Nephron progenitor cell (in vitro differentiated cells): Measurements from ENCODE around the gene HNRNPL.
A peak's percentile ranks its signal among the peaks of the same experiment; 100 is the strongest.
"Not testable (repeated sequence)": the region's sequence is repeated elsewhere in the genome, so short reads cannot be mapped to it uniquely, and the experiment has no call there.

ENCODE experiments used
- DNase-seq: peaks from one replicate; pipeline ENCODE4 v3.0.0; 2021
- H3K27ac Mint-ChIP-seq: 2 replicates; pipeline ENCODE4 v1.8.0; 2021; ENCODE audit warnings: mild to moderate bottlenecking, moderate library complexity, mixed read lengths
- H3K27me3 Mint-ChIP-seq: 2 replicates; pipeline ENCODE4 v1.8.0; 2021; ENCODE audit warnings: mild to moderate bottlenecking, low read depth, mixed read lengths; ENCODE audit not compliant: poor library complexity
- H3K36me3 Mint-ChIP-seq: 2 replicates; pipeline ENCODE4 v1.8.0; 2021; ENCODE audit warnings: low read depth, mixed read lengths
- H3K4me1 Mint-ChIP-seq: 2 replicates; pipeline ENCODE4 v1.8.0; 2021; ENCODE audit warnings: mixed read lengths
- H3K4me3 Mint-ChIP-seq: 2 replicates; pipeline ENCODE4 v1.8.0; 2021; ENCODE audit warnings: mild to moderate bottlenecking, moderate library complexity, mixed read lengths
- H3K9me3 Mint-ChIP-seq: 2 replicates; pipeline ENCODE4 v1.8.0; 2021; ENCODE audit warnings: mild to moderate bottlenecking, moderate library complexity, mixed read lengths
- CTCF ChIP-seq: fragments of 200-600 bp; sonication (generic); IDR thresholded peaks from 2 replicates; pipeline ENCODE4 v1.5.0; 2021; ENCODE audit warnings: antibody characterized with exemption

HNRNPL gene

DNA sequence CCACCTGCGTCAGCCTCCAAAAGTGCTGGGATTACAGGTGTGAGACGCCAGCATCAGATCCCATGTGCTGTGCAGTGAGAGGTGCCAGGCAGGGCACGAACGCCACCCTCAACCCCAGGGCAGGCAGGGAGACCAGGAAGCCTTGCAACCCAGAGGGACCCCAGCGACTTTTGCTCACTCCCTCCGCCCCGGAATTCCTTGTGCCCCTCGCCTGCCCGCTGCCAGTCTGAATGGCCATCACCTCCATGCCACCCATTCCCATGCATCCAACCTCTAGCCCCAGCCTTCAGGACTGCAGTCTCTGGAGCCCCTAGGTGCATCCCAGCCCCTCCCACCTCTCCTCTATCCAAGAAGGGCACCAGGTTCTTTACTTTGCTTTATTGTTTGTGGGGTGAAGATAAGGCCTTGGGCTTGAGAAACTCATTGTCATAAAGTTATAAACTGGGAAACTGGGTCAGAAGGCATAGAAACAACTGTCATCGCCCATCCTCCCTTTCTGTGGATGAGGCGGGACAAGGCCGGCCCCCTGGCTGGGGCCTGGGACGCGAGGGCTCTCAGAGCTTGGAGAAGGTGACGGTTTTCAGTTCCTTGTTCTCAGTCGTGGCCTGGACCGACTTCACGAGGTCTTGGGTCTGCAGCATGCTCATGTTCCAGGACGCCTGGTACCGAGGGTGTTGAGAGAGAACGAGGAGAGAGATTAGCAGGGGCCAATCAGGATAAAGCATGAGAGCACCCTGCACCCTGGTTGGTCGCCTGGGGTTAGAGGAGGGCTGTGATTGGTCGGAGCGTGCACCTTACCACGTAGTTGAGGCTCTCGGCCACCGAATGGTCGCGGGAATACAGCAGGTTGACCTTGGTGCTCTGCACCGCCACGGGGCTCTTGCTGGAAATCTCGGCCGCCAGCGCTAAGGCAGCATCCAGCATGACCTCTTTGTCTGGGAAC is 34.5 kb downstream of the HNRNPL start:
- H3K4me1 Mint-ChIP-seq, result peaks cover 22% of the 10 kb centered on the region
- peak overlapping the region; percentile 51 for H3K27ac Mint-ChIP-seq
- H3K4me3 Mint-ChIP-seq, result no peak overlapping the region
- H3K27me3 Mint-ChIP-seq, result no peaks in the 10 kb centered on the region
- no peak for DNase-seq
- peaks cover 30% of the 10 kb centered on the region for H3K36me3 Mint-ChIP-seq
- no peak for TF ChIP-seq CTCF
- H3K9me3 Mint-ChIP-seq, result no peaks in the 10 kb centered on the region

DNA sequence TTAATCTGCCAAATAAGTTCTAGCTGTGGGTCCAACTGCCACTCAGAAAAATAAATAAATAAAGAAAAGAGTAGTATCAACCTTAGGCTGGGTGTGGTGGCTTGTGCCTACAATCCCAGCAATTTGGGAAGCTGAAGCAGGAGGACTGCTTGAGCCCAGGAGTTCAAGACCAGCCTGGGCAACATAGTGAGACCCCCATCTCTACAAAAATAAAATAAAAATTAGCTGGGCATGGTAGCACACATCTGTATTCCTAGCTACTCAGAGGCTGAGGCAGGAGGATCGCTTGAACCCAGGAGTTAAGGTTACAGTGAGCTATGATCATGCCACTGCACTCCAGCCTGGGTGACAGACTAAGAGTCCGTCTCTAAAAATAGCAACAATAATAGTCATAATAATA is 35.9 kb downstream of the HNRNPL start:
- H3K4me3 Mint-ChIP-seq, H3K27ac Mint-ChIP-seq, H3K9me3 Mint-ChIP-seq, H3K27me3 Mint-ChIP-seq, DNase-seq: not testable (repeated sequence)
- Mint-ChIP-seq H3K36me3 (peaks cover 21% of the 10 kb centered on the region), H3K4me1 (peaks cover 11% of the 10 kb centered on the region)

DNA sequence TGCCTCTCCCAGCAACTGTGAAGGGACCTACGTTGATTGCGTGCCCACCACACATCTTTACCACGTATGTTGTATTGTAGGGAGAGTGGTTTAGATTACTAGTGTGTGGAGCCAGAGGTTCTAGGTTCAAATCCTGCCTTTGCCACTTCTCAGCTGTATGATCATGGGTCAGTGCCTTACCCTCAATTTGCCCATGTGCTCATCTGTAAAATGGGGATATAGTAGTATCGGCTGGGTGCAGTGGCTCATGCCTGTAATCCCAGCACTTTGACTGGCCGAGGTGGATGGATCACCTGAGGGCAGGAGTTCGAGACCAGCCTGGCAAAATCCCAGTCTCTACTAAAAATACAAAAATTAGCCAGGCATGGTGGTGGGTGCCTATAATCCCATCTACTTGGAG is 36.5 kb downstream of the HNRNPL start:
- no peak for DNase-seq
- Mint-ChIP-seq H3K9me3 (peaks cover 4% of the 10 kb centered on the region), H3K4me3 (no peak overlapping the region), H3K4me1 (peaks cover 8% of the 10 kb centered on the region), H3K27me3 (peaks cover 3% of the 10 kb centered on the region), H3K27ac (no peak overlapping the region), H3K36me3 (peaks cover 21% of the 10 kb centered on the region)
- TF ChIP-seq CTCF, result no peak

GRCh38 chr19:38812841-38813320 is 36.9 kb downstream of the HNRNPL start, which contains the start of gene LGALS4:
Gene LGALS4 (minus strand): TSS chr19:38812945. CDS start chr19:38812886, 59 bp downstream.
- Mint-ChIP-seq H3K9me3 (peaks cover 4% of the 10 kb centered on the region), H3K36me3 (peaks cover 21% of the 10 kb centered on the region), H3K27ac (peak within 1 kb of the TSS; percentile 92), H3K27me3 (peaks cover 3% of the 10 kb centered on the region), H3K4me1 (peaks cover 8% of the 10 kb centered on the region), H3K4me3 (peak within 1 kb of the TSS; percentile 4)
- no peak for DNase-seq
- TF ChIP-seq CTCF, result no peak

GRCh38 chr19:38812009-38812840 is 37.6 kb downstream of the HNRNPL start:
- DNase-seq, result no peak
- H3K27ac Mint-ChIP-seq, result peak overlapping the region; percentile 92
- peaks cover 3% of the 10 kb centered on the region for H3K27me3 Mint-ChIP-seq
- H3K36me3 Mint-ChIP-seq, result peaks cover 19% of the 10 kb centered on the region
- H3K4me3 Mint-ChIP-seq, result peak overlapping the region; percentile 4
- no peak for TF ChIP-seq CTCF
- peaks cover 15% of the 10 kb centered on the region for H3K4me1 Mint-ChIP-seq
- peaks cover 4% of the 10 kb centered on the region for H3K9me3 Mint-ChIP-seq

DNA sequence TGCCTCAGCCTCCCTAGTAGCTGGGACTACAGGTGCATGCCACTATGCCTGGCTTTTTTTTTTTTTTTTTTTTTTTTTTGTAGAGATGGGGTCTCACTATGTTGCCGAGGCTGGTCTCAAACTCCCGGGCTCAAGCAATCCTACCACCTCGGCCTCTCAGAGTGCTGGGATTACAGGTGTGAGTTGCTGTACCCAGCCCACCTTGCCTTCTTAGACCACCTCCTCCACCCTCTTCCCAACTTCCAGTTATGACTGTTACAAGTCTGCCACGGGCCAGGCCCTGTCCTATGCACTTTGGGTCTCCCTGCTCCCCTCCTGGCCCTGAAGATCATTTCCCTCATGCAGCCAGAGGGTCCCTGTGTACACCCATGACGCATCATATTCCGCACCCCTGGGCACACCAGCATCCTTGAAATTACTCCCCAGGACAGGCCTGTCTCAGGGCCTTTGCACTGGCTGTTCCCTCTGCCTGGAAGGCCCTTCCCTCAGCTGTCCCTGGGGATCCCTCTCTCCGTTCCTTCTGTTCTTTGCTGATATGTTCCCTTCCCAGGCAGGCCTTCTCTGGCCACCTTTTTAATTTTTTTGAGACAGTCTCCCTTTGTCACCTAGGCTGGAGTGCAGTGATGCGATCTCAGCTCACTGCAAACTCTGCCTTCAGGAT is 40.1 kb downstream of the HNRNPL start:
- Mint-ChIP-seq H3K4me3 (no peak overlapping the region), H3K27me3 (peaks cover 3% of the 10 kb centered on the region), H3K4me1 (peaks cover 18% of the 10 kb centered on the region), H3K27ac (no peak overlapping the region), H3K36me3 (peaks cover 5% of the 10 kb centered on the region), H3K9me3 (peaks cover 4% of the 10 kb centered on the region)
- no peak for TF ChIP-seq CTCF
- DNase-seq, result no peak
